Right kidney (tissue), 1 donor: ENCODE data around the gene STX5.
"Not testable (repeated sequence)": the region's sequence is repeated elsewhere in the genome, so short reads cannot be mapped to it uniquely, and the experiment has no call there.

Source experiments
- DNase-seq: peaks from one replicate; pipeline ENCODE4 v3.0.0-alpha.2; 2016

STX5 gene

DNA sequence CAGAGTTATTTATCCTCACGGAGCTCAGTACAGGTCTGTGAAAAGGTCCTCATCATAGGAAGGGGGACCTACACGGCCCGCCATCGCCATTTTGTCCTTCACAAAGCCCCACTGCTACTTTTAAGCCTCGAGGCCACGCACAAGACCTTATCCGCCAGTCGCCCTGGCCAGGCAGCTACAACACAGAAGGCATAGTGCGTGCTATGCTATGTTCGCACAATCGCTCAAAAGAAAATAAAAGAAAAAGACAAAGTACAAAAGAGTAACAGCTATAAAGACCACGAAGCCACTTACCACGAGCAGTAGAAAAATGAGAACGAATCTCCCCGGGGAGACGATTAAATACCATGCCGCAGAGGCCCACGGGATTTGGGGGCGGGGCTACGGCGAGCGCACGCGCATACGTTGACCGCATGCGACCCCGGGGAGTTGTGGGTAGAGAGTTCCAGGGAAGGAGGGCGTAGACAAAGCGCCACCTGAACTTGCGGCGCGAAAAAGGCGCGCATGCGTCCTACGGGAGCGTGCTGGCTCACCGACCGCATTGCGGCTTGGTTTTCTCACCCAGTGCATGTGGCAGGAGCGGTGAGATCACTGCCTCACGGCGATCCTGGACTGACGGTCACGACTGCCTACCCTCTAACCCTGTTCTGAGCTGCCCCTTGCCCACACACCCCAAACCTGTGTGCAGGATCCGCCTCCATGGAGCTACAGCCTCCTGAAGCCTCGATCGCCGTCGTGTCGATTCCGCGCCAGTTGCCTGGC, 23.9 kb upstream of the STX5 start:
- peak; percentile 94 for DNase-seq

DNA sequence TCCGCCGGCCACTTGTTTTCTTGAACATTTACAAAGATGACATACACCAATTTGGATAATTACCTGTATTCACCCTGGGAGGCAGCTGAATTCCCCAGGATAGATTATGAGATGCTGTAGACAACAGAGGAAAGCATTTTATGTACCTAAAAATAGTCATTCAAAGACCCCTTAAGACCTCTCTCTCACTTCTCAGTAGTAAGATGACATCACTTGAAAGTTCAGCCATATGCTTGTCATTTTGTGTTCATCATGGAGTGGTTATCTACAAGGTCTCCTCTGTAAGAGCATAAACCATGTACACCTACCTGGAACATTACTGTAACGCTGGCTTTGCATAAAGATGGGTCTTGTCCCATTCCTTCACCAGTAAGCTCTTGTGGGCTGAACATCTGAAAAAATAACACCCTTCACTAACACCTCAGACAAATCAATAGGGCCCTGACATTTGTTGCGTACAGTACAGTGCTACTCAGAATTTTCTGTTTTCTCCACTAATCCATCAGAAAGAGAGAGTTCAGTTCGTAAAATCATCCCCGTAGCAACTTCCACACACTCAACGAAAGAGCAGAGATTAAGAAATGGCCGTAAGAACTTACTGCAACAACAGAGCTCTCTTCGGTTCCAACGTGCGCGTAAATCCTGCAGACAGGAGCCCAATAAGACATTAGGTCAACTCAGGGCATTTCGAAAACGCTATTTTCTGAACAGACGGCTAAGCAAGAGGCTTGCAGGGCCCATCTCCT, 23.1 kb upstream of the STX5 start:
- DNase-seq = no peak

DNA sequence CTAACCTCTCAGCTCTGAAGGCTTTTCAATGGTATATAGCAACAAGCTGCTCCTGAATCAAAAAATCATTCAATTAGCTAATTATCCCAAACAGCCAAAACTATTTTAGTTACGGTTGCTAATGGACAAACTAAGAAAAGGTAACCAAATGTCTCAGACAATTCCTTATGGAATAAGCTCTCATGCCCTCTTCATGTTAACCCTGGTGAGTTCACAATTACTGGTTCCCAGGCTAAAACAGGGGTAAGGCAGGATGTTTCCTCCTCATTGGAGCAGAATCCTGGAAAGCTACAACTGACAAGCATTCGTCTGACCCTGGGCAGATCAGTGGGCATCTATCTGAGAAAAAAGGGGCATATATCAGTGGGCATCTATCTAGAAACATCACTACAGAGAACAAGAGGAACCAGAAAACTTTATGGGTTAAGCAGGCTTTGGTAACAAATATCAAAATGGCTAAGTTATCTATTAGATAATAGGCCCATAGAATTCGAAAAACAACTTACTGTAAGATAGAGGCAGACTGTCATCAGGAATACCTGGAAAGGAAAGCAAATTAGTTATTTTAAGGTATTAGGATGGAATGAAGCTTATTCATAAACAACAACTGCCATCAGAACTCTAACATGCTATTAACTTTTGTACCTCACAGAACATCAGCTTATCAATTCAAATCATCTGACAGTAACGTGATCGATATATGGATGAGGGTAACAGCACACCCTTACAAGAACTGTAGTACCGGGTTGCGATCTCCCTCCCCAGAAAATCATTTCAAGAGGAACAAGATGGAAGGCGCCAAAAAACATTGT, 22.4 kb upstream of the STX5 start:
- no peak for DNase-seq

DNA sequence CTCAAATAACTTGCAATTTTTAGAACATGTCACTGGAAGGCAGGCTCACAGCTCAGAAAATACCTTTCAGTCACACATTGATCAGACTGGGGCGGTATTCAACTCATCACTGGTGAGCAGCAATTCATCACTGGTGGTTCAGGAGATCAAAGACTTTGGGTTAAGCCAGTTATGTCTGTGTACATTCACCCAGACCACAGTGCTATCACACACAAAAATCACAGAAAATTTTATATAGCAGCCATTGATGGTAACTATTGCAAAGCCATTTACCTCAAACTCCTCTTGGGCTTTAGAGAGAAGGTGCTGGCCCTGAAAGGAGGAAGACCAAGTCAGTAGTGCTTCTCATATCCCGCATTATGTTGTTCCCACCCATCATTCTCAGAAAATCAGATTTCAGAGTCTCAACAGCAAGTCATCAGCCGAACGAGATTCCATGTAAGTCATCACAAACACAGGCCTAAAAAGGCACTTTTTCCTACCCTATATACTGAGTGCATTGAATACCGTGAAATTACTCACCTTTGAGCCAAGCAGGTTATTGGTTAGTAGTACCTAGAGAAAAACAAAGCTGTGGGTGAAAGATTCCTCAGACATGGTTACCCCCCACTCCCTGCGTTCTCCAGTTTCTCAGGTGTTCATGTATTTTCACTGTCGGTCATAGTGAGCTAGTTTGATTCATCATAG, 21.6 kb upstream of the STX5 start:
- no peak for DNase-seq

DNA sequence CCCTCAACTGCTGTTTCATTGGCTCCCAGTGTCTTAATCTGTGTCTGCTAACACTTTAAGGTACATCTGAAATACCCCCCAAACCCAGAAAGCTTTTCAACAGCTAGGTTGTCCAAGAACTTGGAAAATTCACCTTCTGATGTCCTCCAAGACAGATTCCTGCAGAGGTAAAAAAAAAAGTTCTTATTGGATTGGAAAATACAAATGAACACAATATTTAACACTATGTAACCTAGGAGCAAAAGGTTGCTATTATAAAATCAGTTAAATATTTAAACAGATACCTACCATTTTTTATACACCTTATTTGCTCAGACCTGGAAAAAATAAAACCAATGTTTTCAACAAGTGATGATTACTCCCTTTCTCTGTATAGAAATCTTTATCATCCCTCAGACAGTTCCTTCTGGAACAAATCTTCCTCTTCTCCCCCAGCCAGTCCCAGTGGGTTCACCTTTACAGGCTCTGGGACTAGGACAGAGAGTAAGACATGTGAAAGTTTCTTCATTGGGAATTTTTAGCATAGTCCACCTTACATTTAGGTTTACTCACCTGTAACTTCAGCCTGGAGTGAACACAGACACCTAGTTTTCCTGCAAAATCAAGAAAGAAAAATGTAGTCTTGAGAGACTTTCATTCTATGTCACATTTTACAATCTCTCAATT, 20.8 kb upstream of the STX5 start:
- DNase-seq = no peak

DNA sequence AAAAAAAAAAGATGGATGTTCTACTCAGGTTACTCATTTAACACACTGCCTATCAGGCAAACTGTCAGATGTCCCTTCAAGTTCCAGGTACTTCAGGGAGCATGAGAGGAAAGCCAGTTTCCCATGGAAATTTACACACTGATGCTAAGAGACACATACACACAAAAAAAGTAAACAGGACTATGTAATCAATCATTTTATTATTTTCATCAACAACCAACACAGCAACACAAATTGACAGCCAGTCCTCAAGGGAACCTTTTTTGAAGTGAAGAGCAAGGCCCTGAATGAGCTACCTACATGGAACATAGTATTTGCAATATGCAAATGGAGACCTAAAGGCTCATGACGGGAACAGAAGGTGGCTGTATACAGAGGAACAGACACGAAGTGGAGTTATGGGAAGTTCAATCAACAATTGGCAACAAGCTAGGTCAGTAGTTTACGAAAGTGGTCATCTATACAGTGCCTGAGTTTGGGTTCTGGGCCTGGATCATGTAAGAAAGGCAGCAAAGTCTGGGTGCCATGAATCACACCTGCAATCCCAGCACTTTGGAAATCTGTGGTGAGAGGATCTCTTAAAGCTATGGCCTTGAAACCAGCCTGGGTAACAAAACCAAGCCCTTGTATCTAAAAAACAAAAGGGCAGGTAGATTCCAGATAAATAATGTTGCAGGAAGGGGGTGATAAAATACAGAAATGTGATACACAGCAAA, 20.1 kb upstream of the STX5 start:
- no peak for DNase-seq

DNA sequence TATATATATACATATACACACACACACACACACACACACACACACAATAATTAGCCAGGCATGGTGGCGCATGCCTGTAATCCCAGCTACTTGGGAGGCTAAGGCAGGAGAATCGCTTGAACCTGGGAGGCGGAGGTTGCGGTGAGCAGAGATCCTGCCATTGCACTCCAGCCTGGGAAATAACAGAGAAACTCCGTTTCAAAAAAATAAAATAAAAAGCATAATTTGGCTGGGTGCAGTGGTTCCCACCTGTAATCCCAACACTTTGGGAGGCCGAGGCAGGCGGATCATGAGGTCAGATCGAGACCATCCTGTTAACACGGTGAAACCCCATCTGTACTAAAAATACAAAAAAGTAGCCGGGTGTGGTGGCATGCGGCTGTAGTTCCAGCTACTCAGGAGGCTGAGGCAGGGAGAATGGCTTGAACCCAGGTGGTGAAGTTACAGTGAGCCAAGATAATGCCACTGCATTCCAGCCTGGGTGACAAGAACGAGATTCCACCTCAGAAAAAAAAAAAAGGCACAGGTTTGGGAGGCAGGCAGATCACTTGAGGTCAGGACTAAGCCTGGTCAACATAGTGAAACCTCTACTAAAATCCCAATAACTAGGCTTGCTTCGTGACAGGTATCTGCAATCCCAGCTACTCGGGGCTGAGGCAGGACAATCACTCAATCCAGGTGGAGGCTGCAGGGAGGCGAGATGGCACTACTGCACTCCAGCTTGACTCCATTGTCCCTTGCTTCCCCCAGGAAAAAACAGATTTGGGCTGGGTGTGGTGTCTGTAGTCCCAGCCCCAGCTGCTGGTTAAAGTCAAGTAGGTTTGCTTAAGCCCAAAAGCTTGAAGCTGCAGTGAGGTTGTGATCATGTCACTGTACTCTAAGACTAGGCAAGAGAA, 19.3 kb upstream of the STX5 start:
- DNase-seq = no peak

DNA sequence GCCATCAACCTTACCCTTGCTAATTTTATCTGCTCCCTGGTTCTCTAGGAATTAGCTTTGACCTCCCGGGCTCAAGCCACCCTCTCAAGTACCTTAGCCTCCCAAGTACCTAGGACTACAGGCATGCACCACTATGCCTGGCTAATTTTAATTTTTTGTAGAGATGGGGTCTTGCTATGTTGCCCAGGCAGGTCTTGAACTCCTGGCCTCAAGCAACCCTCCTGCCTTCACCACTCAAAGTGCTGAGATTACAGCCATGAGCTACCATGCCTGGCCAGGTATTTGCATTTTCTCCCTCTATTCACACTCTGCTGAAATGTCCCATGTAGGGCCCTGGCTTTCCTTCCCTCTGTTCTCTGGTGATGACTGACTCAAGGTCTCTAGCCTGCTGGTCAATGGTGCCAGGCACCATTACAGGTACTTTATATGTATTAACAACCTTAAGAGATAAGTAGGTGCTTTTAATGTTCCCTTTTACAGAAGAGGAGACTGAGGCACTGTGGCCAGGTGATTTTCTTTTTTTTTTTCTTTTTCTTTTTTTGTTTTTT, 16.0 kb upstream of the STX5 start:
- DNase-seq = no peak

DNA sequence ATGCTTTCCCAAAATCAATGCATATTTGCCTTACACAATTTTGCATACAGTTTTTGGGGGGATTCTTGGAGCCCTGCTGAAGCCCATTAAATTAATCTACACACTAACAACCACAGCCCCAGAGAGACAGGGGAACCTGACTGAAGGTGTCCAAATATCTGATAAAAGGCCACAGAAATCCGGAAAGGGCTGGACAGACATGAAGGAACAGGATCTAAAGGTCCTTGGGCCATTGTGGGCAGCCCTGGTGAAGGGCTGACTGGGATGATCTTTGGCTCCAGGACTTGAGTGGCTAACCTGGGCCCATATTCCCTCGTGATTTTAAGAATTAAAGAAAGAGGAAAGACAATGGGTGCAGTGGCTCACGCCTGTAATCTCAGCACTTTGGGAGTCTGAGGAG, 14.3 kb upstream of the STX5 start:
- no peak for DNase-seq

DNA sequence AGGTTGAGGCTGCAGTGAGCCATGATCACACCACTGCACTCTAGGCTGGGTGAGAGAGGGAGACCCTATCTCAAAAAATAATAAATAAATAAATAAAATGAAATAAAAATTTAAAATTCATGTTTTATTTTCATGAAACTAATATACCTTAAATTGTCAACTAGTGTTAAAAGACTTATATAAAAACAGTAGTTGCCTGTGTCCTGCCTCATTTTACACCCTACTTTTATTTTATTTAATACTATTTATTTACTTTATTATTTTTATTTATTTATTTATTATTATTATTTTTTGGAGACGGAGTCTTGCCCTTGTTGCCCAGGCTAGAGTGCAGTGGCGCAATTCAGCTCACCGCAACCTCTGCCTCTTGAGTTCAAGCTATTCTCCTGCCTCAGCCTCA, 12.3 kb upstream of the STX5 start:
- DNase-seq = no peak

DNA sequence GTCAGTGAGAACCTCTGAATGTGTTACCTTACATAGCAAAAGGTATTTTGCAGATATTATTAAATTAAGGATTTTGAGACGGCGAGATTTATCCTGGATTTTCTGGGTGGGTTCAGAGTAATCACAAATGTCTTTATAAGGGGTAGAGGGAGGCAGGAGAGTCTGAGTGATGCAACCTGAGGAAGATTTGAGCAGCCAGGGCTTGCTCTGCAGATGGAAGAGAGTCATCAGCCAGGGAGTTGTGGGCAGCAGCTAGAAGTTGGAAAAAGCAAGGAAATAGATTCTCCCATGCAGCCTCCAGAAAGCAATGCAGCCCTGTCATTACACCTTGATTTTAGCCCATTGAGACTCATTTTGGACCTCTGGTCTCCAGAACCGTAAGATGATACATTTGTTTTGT, 11.6 kb upstream of the STX5 start:
- DNase-seq = no peak

DNA sequence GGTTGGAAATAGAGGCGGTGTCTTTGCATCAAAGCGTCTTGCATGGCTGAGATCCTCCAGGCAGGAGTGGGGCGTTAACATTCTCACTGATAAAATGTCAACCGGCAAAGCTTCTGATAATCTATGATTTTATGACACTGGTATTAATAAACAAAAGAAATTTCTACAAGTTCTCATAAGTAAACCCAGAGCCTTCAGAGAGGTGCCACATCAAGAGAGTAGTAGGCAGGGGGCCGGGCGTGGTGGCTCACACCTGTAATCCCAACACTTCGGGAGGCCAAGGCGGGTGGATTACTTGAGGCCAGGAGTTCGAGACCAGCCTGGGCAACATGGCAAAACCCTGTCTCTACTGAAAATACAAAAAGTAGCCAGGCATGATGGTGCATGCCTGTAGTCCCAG, 11.0 kb upstream of the STX5 start:
- DNase-seq = not testable (repeated sequence)

DNA sequence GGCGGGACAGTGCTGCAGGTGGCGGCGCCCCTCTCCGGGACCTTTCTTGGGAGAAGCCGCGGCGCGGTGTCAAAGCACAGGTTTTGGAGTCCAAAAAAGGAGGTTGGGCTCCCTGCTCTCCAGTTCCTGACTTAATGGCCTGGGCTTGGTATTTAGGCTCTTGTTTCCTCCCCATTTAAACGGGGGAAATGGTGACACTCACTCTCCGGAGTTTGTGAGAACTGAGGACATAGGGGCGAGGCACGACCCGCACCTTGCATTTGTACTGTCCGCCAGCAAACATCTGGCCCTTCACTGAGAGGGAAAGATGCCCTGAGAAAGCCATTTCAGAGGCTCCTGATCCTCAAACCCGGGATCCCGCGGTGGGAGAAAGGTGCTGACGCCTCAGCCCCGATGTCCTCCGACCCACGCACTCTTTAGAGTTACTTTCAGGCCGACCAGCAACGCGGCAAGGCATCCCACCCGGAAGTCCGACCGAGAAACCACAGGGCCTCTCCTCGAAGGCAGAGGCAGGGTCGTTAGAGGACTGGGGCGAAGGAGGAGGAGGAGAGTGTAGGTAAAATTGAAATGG, 10.4 kb upstream of the STX5 start:
- DNase-seq = peak; percentile 93

DNA sequence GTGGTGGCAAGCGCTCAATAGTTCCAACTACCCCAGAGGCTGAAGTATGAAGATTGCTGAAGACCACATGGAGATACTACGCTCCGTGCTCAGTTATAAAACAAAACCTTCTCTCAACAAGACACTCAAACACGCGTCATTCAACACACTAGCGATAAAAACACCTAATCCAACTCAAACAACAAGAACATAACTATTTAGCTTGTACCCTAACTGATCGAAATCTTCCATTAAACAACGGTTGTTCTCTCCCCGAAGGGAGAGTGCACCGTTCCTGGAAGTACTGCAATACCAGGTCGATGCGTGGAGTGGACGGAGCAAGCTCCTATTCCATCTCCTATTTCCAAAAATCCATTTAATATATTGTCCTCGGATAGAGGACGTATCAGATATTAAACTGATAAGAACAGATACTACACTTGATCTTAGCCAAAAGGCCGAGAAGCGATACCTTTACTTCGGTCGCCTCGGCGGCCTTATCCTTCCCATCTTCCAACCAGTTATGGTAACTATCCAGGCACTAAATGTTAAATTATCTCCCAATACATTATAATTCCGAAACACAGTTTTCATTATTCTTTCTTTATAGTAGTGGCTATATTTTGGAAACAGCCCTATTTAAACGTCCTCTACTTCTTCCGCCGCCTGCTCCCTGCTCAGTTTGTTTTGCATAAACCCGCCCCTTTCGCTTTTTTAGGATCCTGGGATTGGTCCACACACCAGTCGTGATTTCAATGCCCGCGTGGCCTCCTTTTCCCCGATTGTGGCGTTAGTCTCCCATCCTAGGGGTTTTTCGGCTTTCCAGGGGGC, 9.7 kb upstream of the STX5 start:
- peak; percentile 98 for DNase-seq

DNA sequence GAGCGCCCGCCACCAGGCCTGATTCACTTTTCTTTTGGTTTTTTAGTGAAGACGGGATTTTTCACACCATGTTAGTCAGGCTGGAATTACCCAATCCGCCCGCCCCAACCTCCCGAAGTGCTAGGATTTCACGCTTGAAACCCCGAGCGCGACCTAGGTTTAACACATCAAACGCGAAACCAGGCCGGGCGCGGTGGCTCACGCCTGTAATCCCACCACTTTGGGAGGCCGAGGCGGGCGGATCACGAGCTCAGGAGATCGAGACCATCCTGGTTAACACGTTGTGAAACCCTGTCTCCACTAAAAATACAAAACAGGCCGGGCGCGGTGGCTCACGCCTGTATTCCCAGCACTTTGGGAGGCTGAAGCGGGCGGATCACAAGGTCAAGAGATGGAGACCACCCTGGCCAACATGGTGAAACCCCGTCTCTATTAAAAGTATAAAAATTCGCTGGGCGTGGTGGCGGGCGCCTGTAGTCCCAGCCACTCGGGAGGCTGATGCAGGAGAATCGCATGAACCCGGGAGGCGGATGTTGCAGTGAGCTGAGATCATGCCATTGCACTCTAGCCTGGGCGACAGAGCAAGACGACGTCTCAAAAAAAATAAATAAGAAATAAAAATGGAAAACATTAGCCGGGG, 9.0 kb upstream of the STX5 start:
- DNase-seq = not testable (repeated sequence)

DNA sequence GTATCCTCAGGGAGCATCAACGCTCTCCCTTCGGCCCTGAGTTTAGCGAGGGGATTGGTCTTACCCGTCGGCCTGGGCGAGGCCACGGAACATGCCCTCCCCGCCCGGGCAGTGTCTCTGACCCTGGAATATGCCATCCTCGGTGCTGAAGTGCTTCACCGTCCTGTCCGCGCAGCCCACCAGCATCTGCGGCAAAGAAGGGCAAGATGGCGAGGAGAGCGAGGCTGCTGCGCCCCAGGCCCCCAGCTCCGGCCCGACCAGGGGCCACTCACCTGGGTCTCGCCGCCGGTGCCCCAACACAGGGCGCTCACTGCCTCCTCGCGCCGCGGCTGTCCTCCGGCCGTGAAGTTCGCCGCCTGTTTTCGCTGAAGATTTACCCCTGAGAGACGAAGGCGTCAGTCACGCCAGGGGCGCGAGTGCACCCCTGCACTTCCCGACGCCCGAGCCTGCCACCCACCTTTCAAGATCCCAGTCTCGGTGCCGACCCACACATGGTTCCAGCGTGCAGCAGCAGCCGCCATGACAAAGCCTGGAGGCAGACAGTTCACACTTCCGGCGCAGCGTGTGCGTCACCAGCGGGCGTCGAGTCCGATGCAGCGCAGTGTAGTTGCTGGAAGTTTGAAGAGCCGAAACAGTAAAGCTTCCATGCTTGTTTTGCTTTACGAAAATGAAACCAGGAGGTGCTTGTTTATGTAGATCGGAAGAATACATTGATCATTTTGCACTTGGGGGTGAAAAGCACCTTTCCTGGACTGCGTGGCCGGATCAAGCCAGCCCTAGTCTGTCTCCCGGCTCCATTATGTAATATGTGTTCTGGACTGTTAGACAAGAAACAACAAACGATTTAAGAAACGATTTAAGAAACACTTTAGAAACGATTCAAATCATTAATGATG, 7.4 kb upstream of the STX5 start, which contains the start of gene WDR74:
TSS of gene WDR74 (minus strand) at position 541 of the 896 bp plus-strand sequence. CDS start at position 521, 20 bp downstream.
- DNase-seq = peak; percentile 85

DNA sequence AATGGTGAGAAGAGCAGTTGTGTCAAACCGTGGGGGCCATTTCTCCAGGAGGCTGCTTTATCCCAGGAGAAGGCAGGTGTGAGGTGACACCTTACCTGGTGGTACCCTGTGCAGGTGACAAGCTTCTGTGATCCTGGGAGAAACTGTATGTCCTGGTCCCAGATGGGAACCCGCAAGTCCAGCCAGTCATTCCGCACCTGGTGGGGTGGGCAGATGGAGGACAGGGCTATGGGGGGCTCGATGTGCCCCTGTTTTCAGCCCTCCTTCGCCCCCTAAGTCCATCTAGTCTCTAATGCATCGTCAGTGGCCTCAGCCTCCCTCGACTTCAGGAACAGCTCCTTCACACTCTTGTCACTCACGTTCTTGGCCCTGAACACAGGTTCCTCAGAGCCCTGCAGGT, 3.5 kb upstream of the STX5 start:
- no peak for DNase-seq
